ENCODE measurements around the gene SCAI. TPM values are rescaled to one million over a fixed set of nuclear protein-coding genes. Genes with fewer than 3 reads are reported as not detected.

Gene SCAI
- total and polyA plus RNA-seq, 2 experiments from 2014 or later, result 13.3 to 35.0 TPM

DNA sequence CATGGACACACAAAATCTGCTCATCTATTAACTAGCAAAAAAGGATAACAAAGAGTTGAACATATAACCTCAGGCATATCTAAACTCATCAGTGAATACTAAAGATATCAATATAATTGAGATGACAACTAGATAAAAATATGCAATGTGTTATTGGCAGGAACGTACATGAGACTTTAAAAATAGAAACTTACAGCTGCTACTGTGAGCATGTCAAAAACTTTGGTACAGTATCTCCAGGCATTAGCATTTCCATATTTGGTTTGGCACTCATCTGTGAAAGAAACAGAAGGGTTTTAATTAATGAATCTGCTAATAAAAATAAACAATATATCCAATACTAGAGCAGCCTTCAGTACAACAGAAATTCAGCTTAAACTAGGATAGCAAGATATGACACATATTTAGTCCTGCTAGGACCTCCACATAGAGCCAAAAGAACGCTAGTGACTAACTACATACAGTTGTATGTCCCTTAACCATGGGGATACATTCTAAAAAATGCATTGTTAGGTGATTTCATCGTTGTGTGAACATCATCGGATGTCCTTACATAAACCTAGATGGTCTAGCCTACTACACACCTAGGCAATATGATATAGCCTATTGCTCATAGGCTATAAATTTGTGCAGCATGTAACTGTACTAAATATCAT is 10.5 kb upstream of the SCAI start:
- Mint-ChIP-seq H3K27me3 (ENCODE audit: insufficient read depth, low read depth, poor library complexity) (peaks cover 5% of the 10 kb centered on the region), H3K4me3 (no peak overlapping the region), H3K27ac (no peak overlapping the region), H3K36me3 (ENCODE audit: low read depth) (peaks cover 46% of the 10 kb centered on the region), H3K9me3 (no peaks in the 10 kb centered on the region), H3K4me1 (peaks cover 8% of the 10 kb centered on the region)
- no peak for TF ChIP-seq EZH2 (IDR thresholded peaks at IDR 0.05; ENCODE audit: low read depth, unreplicated experiment)
- TF ChIP-seq, protein P1, sequence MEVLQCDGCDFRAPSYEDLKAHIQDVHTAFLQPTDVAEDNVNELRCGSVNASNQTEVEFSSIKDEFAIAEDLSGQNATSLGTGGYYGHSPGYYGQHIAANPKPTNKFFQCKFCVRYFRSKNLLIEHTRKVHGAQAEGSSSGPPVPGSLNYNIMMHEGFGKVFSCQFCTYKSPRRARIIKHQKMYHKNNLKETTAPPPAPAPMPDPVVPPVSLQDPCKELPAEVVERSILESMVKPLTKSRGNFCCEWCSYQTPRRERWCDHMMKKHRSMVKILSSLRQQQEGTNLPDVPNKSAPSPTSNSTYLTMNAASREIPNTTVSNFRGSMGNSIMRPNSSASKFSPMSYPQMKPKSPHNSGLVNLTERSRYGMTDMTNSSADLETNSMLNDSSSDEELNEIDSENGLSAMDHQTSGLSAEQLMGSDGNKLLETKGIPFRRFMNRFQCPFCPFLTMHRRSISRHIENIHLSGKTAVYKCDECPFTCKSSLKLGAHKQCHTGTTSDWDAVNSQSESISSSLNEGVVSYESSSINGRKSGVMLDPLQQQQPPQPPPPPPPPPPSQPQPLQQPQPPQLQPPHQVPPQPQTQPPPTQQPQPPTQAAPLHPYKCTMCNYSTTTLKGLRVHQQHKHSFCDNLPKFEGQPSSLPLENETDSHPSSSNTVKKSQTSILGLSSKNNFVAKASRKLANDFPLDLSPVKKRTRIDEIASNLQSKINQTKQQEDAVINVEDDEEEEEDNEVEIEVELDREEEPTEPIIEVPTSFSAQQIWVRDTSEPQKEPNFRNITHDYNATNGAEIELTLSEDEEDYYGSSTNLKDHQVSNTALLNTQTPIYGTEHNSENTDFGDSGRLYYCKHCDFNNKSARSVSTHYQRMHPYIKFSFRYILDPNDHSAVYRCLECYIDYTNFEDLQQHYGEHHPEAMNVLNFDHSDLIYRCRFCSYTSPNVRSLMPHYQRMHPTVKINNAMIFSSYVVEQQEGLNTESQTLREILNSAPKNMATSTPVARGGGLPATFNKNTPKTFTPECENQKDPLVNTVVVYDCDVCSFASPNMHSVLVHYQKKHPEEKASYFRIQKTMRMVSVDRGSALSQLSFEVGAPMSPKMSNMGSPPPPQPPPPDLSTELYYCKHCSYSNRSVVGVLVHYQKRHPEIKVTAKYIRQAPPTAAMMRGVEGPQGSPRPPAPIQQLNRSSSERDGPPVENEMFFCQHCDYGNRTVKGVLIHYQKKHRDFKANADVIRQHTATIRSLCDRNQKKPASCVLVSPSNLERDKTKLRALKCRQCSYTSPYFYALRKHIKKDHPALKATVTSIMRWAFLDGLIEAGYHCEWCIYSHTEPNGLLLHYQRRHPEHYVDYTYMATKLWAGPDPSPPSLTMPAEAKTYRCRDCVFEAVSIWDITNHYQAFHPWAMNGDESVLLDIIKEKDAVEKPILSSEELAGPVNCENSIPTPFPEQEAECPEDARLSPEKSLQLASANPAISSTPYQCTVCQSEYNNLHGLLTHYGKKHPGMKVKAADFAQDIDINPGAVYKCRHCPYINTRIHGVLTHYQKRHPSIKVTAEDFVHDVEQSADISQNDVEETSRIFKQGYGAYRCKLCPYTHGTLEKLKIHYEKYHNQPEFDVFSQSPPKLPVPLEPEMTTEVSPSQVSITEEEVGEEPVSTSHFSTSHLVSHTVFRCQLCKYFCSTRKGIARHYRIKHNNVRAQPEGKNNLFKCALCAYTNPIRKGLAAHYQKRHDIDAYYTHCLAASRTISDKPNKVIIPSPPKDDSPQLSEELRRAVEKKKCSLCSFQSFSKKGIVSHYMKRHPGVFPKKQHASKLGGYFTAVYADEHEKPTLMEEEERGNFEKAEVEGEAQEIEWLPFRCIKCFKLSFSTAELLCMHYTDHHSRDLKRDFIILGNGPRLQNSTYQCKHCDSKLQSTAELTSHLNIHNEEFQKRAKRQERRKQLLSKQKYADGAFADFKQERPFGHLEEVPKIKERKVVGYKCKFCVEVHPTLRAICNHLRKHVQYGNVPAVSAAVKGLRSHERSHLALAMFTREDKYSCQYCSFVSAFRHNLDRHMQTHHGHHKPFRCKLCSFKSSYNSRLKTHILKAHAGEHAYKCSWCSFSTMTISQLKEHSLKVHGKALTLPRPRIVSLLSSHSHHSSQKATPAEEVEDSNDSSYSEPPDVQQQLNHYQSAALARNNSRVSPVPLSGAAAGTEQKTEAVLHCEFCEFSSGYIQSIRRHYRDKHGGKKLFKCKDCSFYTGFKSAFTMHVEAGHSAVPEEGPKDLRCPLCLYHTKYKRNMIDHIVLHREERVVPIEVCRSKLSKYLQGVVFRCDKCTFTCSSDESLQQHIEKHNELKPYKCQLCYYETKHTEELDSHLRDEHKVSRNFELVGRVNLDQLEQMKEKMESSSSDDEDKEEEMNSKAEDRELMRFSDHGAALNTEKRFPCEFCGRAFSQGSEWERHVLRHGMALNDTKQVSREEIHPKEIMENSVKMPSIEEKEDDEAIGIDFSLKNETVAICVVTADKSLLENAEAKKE (CRISPR knock-in tag; IDR thresholded peaks at IDR 0.05), result no peak
- TF ChIP-seq, protein P2, sequence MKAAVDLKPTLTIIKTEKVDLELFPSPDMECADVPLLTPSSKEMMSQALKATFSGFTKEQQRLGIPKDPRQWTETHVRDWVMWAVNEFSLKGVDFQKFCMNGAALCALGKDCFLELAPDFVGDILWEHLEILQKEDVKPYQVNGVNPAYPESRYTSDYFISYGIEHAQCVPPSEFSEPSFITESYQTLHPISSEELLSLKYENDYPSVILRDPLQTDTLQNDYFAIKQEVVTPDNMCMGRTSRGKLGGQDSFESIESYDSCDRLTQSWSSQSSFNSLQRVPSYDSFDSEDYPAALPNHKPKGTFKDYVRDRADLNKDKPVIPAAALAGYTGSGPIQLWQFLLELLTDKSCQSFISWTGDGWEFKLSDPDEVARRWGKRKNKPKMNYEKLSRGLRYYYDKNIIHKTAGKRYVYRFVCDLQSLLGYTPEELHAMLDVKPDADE (IDR thresholded peaks at IDR 0.05), result no peak
- no peak overlapping the region for H3K4me3 ChIP-seq
- H3K79me2 ChIP-seq (replicated peaks; ENCODE audit: insufficient read depth), result peaks cover 5% of the 10 kb centered on the region; the same call in 1 of the 2 replicates
- H3K27me3 ChIP-seq (ENCODE audit: insufficient read depth), result no peaks in the 10 kb centered on the region
- H3K4me1 ChIP-seq (ENCODE audit: insufficient read depth), result no peaks in the 10 kb centered on the region; the same call in 1 of the 2 replicates
- H3K9me2 ChIP-seq (ENCODE audit: insufficient read depth), result no peaks in the 10 kb centered on the region
- DNase-seq (ENCODE audit: low spot score), result no peak
- no peaks in the 10 kb centered on the region for H3F3A ChIP-seq (replicated peaks; ENCODE audit: low read depth)
- no peak overlapping the region for H2AFZ ChIP-seq
- peaks cover 4% of the 10 kb centered on the region; the same call in 1 of the 2 replicates for H4K20me1 ChIP-seq (replicated peaks; ENCODE audit: insufficient read depth)
- H3K27ac ChIP-seq (ENCODE audit: low read depth), result no peak overlapping the region
- peaks cover 17% of the 10 kb centered on the region; the same call in 1 of the 2 replicates for H3K36me3 ChIP-seq (ENCODE audit: insufficient read depth)
- ATAC-seq, result no peak
- no peak overlapping the region for H3K4me2 ChIP-seq
